ENCODE data around the gene NCCRP1.

DNA sequence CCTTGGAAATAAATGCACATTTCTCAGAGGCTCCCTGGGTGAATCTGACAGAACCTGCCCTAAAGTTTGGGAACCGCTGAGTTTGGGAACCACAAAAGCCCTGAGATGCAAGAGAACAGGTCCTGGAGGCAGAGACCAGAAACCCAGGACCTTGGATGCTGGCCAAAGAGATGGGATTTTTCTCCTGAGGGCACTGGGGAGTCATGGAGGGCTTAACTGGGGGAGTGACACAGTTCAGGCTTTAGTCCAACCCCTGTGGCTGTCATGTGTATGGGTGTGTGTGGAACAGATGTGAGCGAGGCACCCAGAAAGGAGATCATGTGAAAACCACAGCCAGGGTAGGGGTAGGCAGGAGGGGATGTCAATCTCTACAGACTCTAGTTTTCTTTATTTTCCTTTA lies 3.9 kb upstream of the NCCRP1 start:
- TF ChIP-seq, protein P1, sequence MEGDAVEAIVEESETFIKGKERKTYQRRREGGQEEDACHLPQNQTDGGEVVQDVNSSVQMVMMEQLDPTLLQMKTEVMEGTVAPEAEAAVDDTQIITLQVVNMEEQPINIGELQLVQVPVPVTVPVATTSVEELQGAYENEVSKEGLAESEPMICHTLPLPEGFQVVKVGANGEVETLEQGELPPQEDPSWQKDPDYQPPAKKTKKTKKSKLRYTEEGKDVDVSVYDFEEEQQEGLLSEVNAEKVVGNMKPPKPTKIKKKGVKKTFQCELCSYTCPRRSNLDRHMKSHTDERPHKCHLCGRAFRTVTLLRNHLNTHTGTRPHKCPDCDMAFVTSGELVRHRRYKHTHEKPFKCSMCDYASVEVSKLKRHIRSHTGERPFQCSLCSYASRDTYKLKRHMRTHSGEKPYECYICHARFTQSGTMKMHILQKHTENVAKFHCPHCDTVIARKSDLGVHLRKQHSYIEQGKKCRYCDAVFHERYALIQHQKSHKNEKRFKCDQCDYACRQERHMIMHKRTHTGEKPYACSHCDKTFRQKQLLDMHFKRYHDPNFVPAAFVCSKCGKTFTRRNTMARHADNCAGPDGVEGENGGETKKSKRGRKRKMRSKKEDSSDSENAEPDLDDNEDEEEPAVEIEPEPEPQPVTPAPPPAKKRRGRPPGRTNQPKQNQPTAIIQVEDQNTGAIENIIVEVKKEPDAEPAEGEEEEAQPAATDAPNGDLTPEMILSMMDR (IDR thresholded peaks at IDR 0.05), result no peak
- TF ChIP-seq POLR2A (IDR thresholded peaks at IDR 0.05), result no peak
